PFSK-1 (cell line): Measurements from ENCODE around the gene GPD1.

Experiments used
- POLR2AphosphoS5 ChIP-seq: IDR thresholded peaks from 2 replicates; pipeline ENCODE4 v1.6.1; 2012; ENCODE audit warnings: low read depth, mild to moderate bottlenecking, control low read depth, low read length, moderate library complexity
- SIN3A ChIP-seq: IDR thresholded peaks from 2 replicates; pipeline ENCODE4 v1.6.1; 2012; ENCODE audit warnings: mild to moderate bottlenecking, low read length, moderate library complexity, borderline replicate concordance; ENCODE audit not compliant: insufficient read depth

DNA sequence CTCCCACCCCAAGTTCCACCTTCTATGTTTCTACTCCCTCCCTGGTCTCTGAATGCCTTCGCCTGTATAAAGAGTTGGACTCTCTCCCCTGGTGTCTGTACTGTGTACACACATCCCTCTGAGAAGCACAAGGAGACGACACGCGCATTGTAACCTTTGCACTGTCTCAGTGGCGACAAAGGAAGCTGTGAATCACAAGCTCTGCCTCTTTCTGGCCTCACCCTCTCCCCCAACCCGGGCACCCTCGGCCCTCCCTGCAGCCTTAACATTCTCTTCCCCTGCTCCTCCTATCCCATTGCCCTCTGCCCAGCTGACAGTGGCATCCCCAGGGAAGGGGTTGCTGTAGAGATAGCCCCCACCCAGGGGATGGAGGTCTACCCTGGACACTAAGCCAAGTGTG lies 21.2 kb upstream of the GPD1 start:
- TF ChIP-seq POLR2AphosphoS5 (no peak), SIN3A (no peak)
